ENCODE data around the gene CNNM4.

CNNM4 gene

GRCh38 chr2:96859681-96860064 is 99.0 kb downstream of the CNNM4 start:
- DNase-seq (ENCODE audit: low read depth): no peak
- TF ChIP-seq CTCF (IDR thresholded peaks at IDR 0.05; ENCODE audit: low read depth, low read length, missing control alignments): no peak
- H3K4me3 ChIP-seq (ENCODE audit: low read depth, low read length): no peak overlapping the region

GRCh38 chr2:96860065-96861029 is 99.6 kb downstream of the CNNM4 start:
- H3K4me3 ChIP-seq (ENCODE audit: low read depth, low read length): no peak overlapping the region
- no peak for TF ChIP-seq CTCF (IDR thresholded peaks at IDR 0.05; ENCODE audit: low read depth, low read length, missing control alignments)
- DNase-seq (ENCODE audit: low read depth): no peak

- H3K4me3 ChIP-seq (ENCODE audit: low read depth, low read length): no peak overlapping the region
- DNase-seq (ENCODE audit: low read depth): no peak
Observed at GRCh38 chr2:96861074-96861473, 100.4 kb downstream of the CNNM4 start.

More at GRCh38 chr2:96861074-96861473, 100.4 kb downstream of the CNNM4 start:
- TF ChIP-seq CTCF (IDR thresholded peaks at IDR 0.05; ENCODE audit: low read depth, low read length, missing control alignments): no peak
